Esophagus muscularis mucosa (tissue), 4 donors: Measurements from ENCODE around the gene TNK1.

Experiments used
- CTCF ChIP-seq, 3 experiments: fragments of 200-600 bp in 2 of 3; fragments of 450-650 bp in 1 of 3; sonication (generic) in 2 of 3; IDR thresholded peaks; one replicate each; pipeline ENCODE4 v1.5.1; 2017 to 2019; ENCODE audit warnings: antibody characterized with exemption in 3 of 3, mild to moderate bottlenecking in 2 of 3, moderate library complexity in 1 of 3
- EP300 ChIP-seq: sonication (generic); formaldehyde crosslinking; IDR thresholded peaks from one replicate; pipeline ENCODE4 v1.6.1; 2017; ENCODE audit warnings: antibody characterized with exemption
- POLR2A ChIP-seq: fragments of 450-650 bp; IDR thresholded peaks from one replicate; pipeline ENCODE4 v1.6.1; 2017; ENCODE audit warnings: antibody characterized with exemption, moderate library complexity, mild to moderate bottlenecking, low read depth
- POLR2AphosphoS5 ChIP-seq, 2 donors: sonication (generic); formaldehyde crosslinking; IDR thresholded peaks; one replicate each; pipeline ENCODE4 v1.6.1; 2017; ENCODE audit warnings: antibody characterized with exemption in 2 of 2

GRCh38 chr17:7403727-7403976, 22.8 kb downstream of the TNK1 start:
- TF ChIP-seq POLR2AphosphoS5 (IDR thresholded peaks at IDR 0.05), result no peak
- TF ChIP-seq POLR2A, result no peak
- no peak for TF ChIP-seq CTCF (IDR thresholded peaks at IDR 0.05)
- TF ChIP-seq EP300, result no peak
